IMR-90 (cell line): ENCODE data around the gene SUSD6. TPM values are rescaled to one million over a fixed set of nuclear protein-coding genes. Genes with fewer than 3 reads are reported as not detected.

Experiments
- ATAC-seq: fragments of 200-7000 bp; cut with Tn5 transposase; 2 replicates; pipeline ENCODE4 v1.9.1; 2020; ENCODE audit warnings: low read depth, mild to moderate bottlenecking, moderate library complexity
- BruUV-seq: library from RNA; stranded (reverse); fragments of 400-500 nt; replicated peaks from 2 replicates; lab custom pipeline; 2021; lab: Mats Ljungman, UMichigan
- CTCF ChIA-PET: fragments of 300-600 bp; formaldehyde crosslinking; extraction: SDS; loops from one replicate; lab custom pipeline; 2021; ENCODE audit warnings: antibody characterized with exemption; lab: Yijun Ruan, JAX
- POLR2A ChIA-PET: fragments of 300-600 bp; sonication (Branson Sonifier 250); formaldehyde crosslinking; loops from one replicate; lab custom pipeline; 2022; ENCODE audit warnings: antibody characterized with exemption; ENCODE audit not compliant: unreplicated experiment; lab: Charles Lee
- DNase-seq: peaks from one replicate; pipeline ENCODE4 v3.0.0; 2013
- H2AFZ ChIP-seq: replicated peaks from 2 replicates; pipeline ENCODE3; 2013; ENCODE audit warnings: low read length, mild to moderate bottlenecking; ENCODE audit not compliant: poor library complexity
- H2AK5ac ChIP-seq: 2 replicates; pipeline ENCODE4 v1.6.1; 2013; ENCODE audit warnings: low read depth, low read length, inconsistent platforms
- H2AK9ac ChIP-seq: replicated peaks from 2 replicates; pipeline ENCODE3; 2013; ENCODE audit warnings: mild to moderate bottlenecking, low read depth, low read length, moderate library complexity; ENCODE audit not compliant: poor library complexity
- H2BK120ac ChIP-seq: 2 replicates; pipeline ENCODE4 v1.6.1; 2013; ENCODE audit warnings: low read depth, low read length, inconsistent platforms
- H2BK15ac ChIP-seq: 3 replicates; pipeline ENCODE4 v1.6.1; 2013; ENCODE audit warnings: low read depth, low read length, inconsistent platforms
- H2BK20ac ChIP-seq: 2 replicates; pipeline ENCODE4 v1.6.1; 2013; ENCODE audit warnings: low read depth, mild to moderate bottlenecking, inconsistent platforms, low read length, moderate library complexity
- H2BK5ac ChIP-seq: 2 replicates; pipeline ENCODE4 v1.6.1; 2013; ENCODE audit warnings: mild to moderate bottlenecking, low read depth, low read length, inconsistent platforms; ENCODE audit not compliant: poor library complexity, severe bottlenecking
- H3K14ac ChIP-seq: replicated peaks from 2 replicates; pipeline ENCODE4 v1.6.1; 2013; ENCODE audit warnings: low read depth, low read length, inconsistent platforms
- H3K18ac ChIP-seq: 2 replicates; pipeline ENCODE4 v1.6.1; 2013; ENCODE audit warnings: low read depth, low read length, control low read depth
- H3K23ac ChIP-seq: 2 replicates; pipeline ENCODE4 v1.6.1; 2013; ENCODE audit warnings: low read depth, low read length, inconsistent platforms
- H3K27ac ChIP-seq: 2 replicates; pipeline ENCODE4 v1.5.1; 2013; ENCODE audit warnings: mild to moderate bottlenecking, control low read depth, low read length; ENCODE audit not compliant: insufficient read depth
- H3K27me3 ChIP-seq: 2 replicates; pipeline ENCODE4 v1.6.1; 2013; ENCODE audit warnings: low read length; ENCODE audit not compliant: control insufficient read depth, insufficient read depth
- H3K36me3 ChIP-seq: 2 replicates; pipeline ENCODE4 v1.6.1; 2013; ENCODE audit warnings: low read length, mixed read lengths; ENCODE audit not compliant: control insufficient read depth, insufficient read depth
- H3K4ac ChIP-seq: 2 replicates; pipeline ENCODE4 v1.6.1; 2013; ENCODE audit warnings: low read depth, low read length, inconsistent platforms
- H3K4me1 ChIP-seq: 2 replicates; pipeline ENCODE4 v1.6.1; 2013; ENCODE audit warnings: low read length, mixed read lengths; ENCODE audit not compliant: control insufficient read depth, insufficient read depth
- H3K4me2 ChIP-seq: 2 replicates; pipeline ENCODE4 v1.6.1; 2013; ENCODE audit warnings: low read depth, mild to moderate bottlenecking, control low read depth, low read length, moderate library complexity
- H3K4me3 ChIP-seq: 2 replicates; pipeline ENCODE4 v1.5.1; 2013; ENCODE audit warnings: low read depth, mild to moderate bottlenecking, control low read depth, low read length, moderate library complexity; ENCODE audit not compliant: insufficient read depth
- H3K56ac ChIP-seq: 2 replicates; pipeline ENCODE4 v1.6.1; 2013; ENCODE audit warnings: low read length, inconsistent platforms; ENCODE audit not compliant: insufficient read depth; ENCODE audit errors: extremely low read depth
- H3K79me1 ChIP-seq, 2 experiments: 2 replicates each; pipeline ENCODE4 v1.6.1; 2013; ENCODE audit warnings: low read length in 2 of 2, inconsistent platforms in 1 of 2, low read depth in 1 of 2
- H3K9ac ChIP-seq: 2 replicates; pipeline ENCODE4 v1.6.1; 2013; ENCODE audit warnings: low read depth, low read length, control low read depth
- H3K9me1 ChIP-seq: 2 replicates; pipeline ENCODE4 v1.6.1; 2013; ENCODE audit warnings: low read length, inconsistent platforms; ENCODE audit not compliant: insufficient read depth
- H3K9me3 ChIP-seq: 2 replicates; pipeline ENCODE4 v1.6.1; 2013; ENCODE audit warnings: low read length; ENCODE audit not compliant: control insufficient read depth, insufficient read depth
- H4K20me1 ChIP-seq: 2 replicates; pipeline ENCODE4 v1.6.1; 2013; ENCODE audit warnings: low read length, inconsistent platforms; ENCODE audit not compliant: insufficient read depth
- H4K5ac ChIP-seq: 2 replicates; pipeline ENCODE4 v1.6.1; 2013; ENCODE audit warnings: mild to moderate bottlenecking, low read depth, low read length, control low read depth
- H4K8ac ChIP-seq, 2 experiments: 2 replicates each; pipeline ENCODE4 v1.6.1; 2013; ENCODE audit warnings: low read depth in 2 of 2, low read length in 2 of 2, control low read depth in 1 of 2, inconsistent platforms in 1 of 2
- H4K91ac ChIP-seq: 2 replicates; pipeline ENCODE4 v1.6.1; 2013; ENCODE audit warnings: low read depth, low read length, inconsistent platforms; ENCODE audit not compliant: insufficient read depth
- BHLHE40 ChIP-seq: fragments of 150-350 bp; IDR thresholded peaks from 2 replicates; pipeline ENCODE4 v1.6.1; 2016; ENCODE audit warnings: mild to moderate bottlenecking, low read depth, low read length
- CEBPB ChIP-seq: IDR thresholded peaks from 2 replicates; pipeline ENCODE4 v1.6.1; 2012; ENCODE audit warnings: low read depth, low read length, improper control_type of control experiment
- CHD1 ChIP-seq: IDR thresholded peaks from 2 replicates; pipeline ENCODE4 v1.6.1; 2012; ENCODE audit warnings: low read depth, low read length, improper control_type of control experiment
- FOS ChIP-seq: fragments of 150-350 bp; IDR thresholded peaks from 2 replicates; pipeline ENCODE4 v1.6.1; 2016; ENCODE audit warnings: low read depth, low read length
- MAFK ChIP-seq: IDR thresholded peaks from 2 replicates; pipeline ENCODE4 v1.6.1; 2012; ENCODE audit warnings: low read depth, low read length, improper control_type of control experiment
- MAZ ChIP-seq: IDR thresholded peaks from 2 replicates; pipeline ENCODE4 v1.6.1; 2012; ENCODE audit warnings: low read depth, mild to moderate bottlenecking, low read length, improper control_type of control experiment, moderate library complexity, borderline replicate concordance
- MXI1 ChIP-seq: IDR thresholded peaks from 2 replicates; pipeline ENCODE4 v1.6.1; 2012; ENCODE audit warnings: low read depth, mild to moderate bottlenecking, low read length, moderate library complexity, borderline replicate concordance
- NFE2L2 ChIP-seq: fragments of 150-350 bp; IDR thresholded peaks from 2 replicates; pipeline ENCODE4 v1.6.1; 2016; ENCODE audit warnings: low read depth, mild to moderate bottlenecking, low read length
- POLR2A ChIP-seq: IDR thresholded peaks from 2 replicates; pipeline ENCODE4 v1.6.1; 2012; ENCODE audit warnings: mild to moderate bottlenecking, low read depth, low read length
- RAD21 ChIP-seq: IDR thresholded peaks from 2 replicates; pipeline ENCODE4 v1.6.1; 2012; ENCODE audit warnings: low read length, improper control_type of control experiment
- RCOR1 ChIP-seq: IDR thresholded peaks from 2 replicates; pipeline ENCODE4 v1.6.1; 2012; ENCODE audit warnings: mild to moderate bottlenecking, low read length, improper control_type of control experiment; ENCODE audit not compliant: insufficient replicate concordance
- RFX5 ChIP-seq: IDR thresholded peaks from 2 replicates; pipeline ENCODE4 v1.8.0; 2012; ENCODE audit warnings: low read depth, mild to moderate bottlenecking, low read length, moderate library complexity
- SMC3 ChIP-seq: fragments of 150-350 bp; IDR thresholded peaks from 2 replicates; pipeline ENCODE4 v1.6.1; 2016; ENCODE audit warnings: low read depth, mild to moderate bottlenecking, antibody characterized with exemption, low read length, moderate library complexity
- dilution Hi-C: fragments of 300-500 bp; cut with HindIII; formaldehyde crosslinking; loops from one replicate; pipeline ENCODE4 v1.14.3; 2018; ENCODE audit warnings: low sequenced_read_pairs; ENCODE audit not compliant: unreplicated experiment
- in situ Hi-C: fragments of 300-500 bp; cut with MboI; formaldehyde crosslinking; loops from 3 replicates; pipeline ENCODE4 v1.14.3; 2019; ENCODE audit warnings: low sequenced_read_pairs, inconsistent platforms, mixed read lengths
- intact Hi-C: fragments of 100-400 bp; cut with micrococcal nuclease; formaldehyde crosslinking; loops from 2 replicates; pipeline ENCODE4 v1.10.0; 2022
- polyA plus RNA-seq, 3 experiments: library from polyadenylated mRNA; depleted of rRNA; stranded (reverse); fragments of >200 nt; gene quantifications; 2 replicates each; pipeline ENCODE4 v1.2.3, GENCODE V29; 2012; ENCODE audit warnings: low replicate concordance in 1 of 3
- total RNA-seq: library from RNA; depleted of rRNA; stranded (reverse); fragments of >200 nt; gene quantifications from 2 replicates; pipeline ENCODE4 v1.2.3, GENCODE V29; 2012
- TF ChIP-seq, protein P1 (sequence below): conservative IDR thresholded peaks from 2 replicates; pipeline ENCODE4 v1.5.1; 2012; ENCODE audit warnings: mild to moderate bottlenecking, low read depth, low read length, improper control_type of control experiment
- TF ChIP-seq, protein P2 (sequence below): fragments of 150-350 bp; IDR thresholded peaks from 2 replicates; pipeline ENCODE4 v1.6.1; 2016; ENCODE audit warnings: low read depth, mild to moderate bottlenecking, low read length, moderate library complexity, borderline replicate concordance
- TF ChIP-seq, protein P3 (sequence below): fragments of 150-350 bp; IDR thresholded peaks from 2 replicates; pipeline ENCODE4 v1.6.1; 2017; ENCODE audit warnings: mild to moderate bottlenecking, antibody characterized with exemption, low read length, low read depth

The SUSD6 gene
- total and polyA plus RNA-seq, 2 of the 4 experiments (the other 2 are of a cell fraction) = 2.3 to 10.1 TPM

DNA sequence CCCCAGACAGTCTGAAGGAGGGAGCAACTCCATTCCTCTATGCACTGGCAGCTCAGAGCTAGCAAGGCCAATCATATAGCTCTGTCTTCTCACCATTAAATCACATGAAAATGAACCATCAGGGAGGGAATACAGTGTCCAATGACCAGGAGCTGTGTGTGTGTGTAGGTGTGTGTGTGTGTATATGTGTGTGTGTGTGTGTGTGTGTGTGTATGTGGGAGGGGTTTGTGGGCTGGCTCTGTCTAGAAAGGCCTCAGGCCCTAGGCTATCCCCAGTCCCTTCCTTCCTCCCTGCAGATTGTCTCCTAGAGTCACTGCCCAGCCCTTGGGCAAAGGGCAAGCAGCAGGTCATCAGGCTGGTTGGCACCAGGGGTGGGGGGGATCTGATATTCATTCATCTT is 5.7 kb upstream of the SUSD6 start:
- H2BK120ac ChIP-seq = no peak overlapping the region
- TF ChIP-seq CEBPB = no peak
- TF ChIP-seq RAD21 = no peak
- TF ChIP-seq MXI1 = no peak
- TF ChIP-seq, protein P1, sequence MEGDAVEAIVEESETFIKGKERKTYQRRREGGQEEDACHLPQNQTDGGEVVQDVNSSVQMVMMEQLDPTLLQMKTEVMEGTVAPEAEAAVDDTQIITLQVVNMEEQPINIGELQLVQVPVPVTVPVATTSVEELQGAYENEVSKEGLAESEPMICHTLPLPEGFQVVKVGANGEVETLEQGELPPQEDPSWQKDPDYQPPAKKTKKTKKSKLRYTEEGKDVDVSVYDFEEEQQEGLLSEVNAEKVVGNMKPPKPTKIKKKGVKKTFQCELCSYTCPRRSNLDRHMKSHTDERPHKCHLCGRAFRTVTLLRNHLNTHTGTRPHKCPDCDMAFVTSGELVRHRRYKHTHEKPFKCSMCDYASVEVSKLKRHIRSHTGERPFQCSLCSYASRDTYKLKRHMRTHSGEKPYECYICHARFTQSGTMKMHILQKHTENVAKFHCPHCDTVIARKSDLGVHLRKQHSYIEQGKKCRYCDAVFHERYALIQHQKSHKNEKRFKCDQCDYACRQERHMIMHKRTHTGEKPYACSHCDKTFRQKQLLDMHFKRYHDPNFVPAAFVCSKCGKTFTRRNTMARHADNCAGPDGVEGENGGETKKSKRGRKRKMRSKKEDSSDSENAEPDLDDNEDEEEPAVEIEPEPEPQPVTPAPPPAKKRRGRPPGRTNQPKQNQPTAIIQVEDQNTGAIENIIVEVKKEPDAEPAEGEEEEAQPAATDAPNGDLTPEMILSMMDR = no peak
- no peak for TF ChIP-seq SMC3
- TF ChIP-seq RFX5 = no peak
- no peak for TF ChIP-seq MAFK
- TF ChIP-seq BHLHE40 = no peak
- no peak for TF ChIP-seq NFE2L2
- TF ChIP-seq CHD1 = no peak
- TF ChIP-seq, protein P2, sequence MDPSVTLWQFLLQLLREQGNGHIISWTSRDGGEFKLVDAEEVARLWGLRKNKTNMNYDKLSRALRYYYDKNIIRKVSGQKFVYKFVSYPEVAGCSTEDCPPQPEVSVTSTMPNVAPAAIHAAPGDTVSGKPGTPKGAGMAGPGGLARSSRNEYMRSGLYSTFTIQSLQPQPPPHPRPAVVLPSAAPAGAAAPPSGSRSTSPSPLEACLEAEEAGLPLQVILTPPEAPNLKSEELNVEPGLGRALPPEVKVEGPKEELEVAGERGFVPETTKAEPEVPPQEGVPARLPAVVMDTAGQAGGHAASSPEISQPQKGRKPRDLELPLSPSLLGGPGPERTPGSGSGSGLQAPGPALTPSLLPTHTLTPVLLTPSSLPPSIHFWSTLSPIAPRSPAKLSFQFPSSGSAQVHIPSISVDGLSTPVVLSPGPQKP = no peak
- no peak for TF ChIP-seq POLR2A
- no peak for TF ChIP-seq MAZ
- TF ChIP-seq FOS = no peak
- TF ChIP-seq, protein P3, sequence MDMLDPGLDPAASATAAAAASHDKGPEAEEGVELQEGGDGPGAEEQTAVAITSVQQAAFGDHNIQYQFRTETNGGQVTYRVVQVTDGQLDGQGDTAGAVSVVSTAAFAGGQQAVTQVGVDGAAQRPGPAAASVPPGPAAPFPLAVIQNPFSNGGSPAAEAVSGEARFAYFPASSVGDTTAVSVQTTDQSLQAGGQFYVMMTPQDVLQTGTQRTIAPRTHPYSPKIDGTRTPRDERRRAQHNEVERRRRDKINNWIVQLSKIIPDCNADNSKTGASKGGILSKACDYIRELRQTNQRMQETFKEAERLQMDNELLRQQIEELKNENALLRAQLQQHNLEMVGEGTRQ = no peak
- TF ChIP-seq RCOR1 = no peak
- ChIA-PET POLR2A (no interaction called here), CTCF (interaction anchor here (0.6 to 2.6 kb wide), 2 partner anchors 121 to 311 kb away, joined by 5 to 12 read pairs; no protein-coding TSS in a partner anchor)
- ATAC-seq (no peak), DNase-seq (no peak)
- H3K79me1 ChIP-seq = peaks cover 9 to 10% of the 10 kb centered on the region in 2 experiments
- H3K56ac ChIP-seq = no peak overlapping the region
- BruUV-seq = no TSS peak
- peak overlapping the region; percentile 27 for H2AK5ac ChIP-seq
- H4K8ac ChIP-seq = no peak overlapping the region
- no peak overlapping the region for H3K9ac ChIP-seq
- no peak overlapping the region for H3K4me3 ChIP-seq
- H3K23ac ChIP-seq = peak overlapping the region; percentile 13; the same call in 1 of the 2 replicates
- H3K18ac ChIP-seq = no peak overlapping the region
- H2AK9ac ChIP-seq = peak overlapping the region; percentile 74
- H2BK15ac ChIP-seq = no peak overlapping the region; the same call in 2 of the 3 replicates
- no peak overlapping the region for H4K5ac ChIP-seq
- H2AFZ ChIP-seq = no peak overlapping the region
- H3K9me1 ChIP-seq = peaks cover 8% of the 10 kb centered on the region; the same call in 1 of the 2 replicates
- intact Hi-C loops (no loop called here), in situ Hi-C loops (loop anchor here (5.0 kb wide), 1 partner anchor 112 kb away; no protein-coding TSS in a partner anchor), dilution Hi-C loops (no loop called here)
- H3K4ac ChIP-seq = no peak overlapping the region
- no peak overlapping the region; the same call in 1 of the 2 replicates for H4K91ac ChIP-seq
- H3K27me3 ChIP-seq = no peaks in the 10 kb centered on the region; the same call in 1 of the 2 replicates
- H2BK20ac ChIP-seq = no peak overlapping the region
- no peak overlapping the region for H2BK5ac ChIP-seq
- H4K20me1 ChIP-seq = 0 out of 2 replicates have a peak, but pooled peaks cover 3% of the 10 kb centered on the region
- peaks cover 15% of the 10 kb centered on the region for H3K4me1 ChIP-seq
- H3K27ac ChIP-seq = no peak overlapping the region
- no peaks in the 10 kb centered on the region for H3K36me3 ChIP-seq
- no peak overlapping the region for H3K4me2 ChIP-seq
- H3K9me3 ChIP-seq = no peaks in the 10 kb centered on the region
- no peak overlapping the region for H3K14ac ChIP-seq
